Kasumi-1 (cell line): Measurements from ENCODE around the gene IRF1.
"Not testable (repeated sequence)": the region's sequence is repeated elsewhere in the genome, so short reads cannot be mapped to it uniquely, and the experiment has no call there.

ENCODE experiments used
- DNase-seq, 2 experiments: peaks; one replicate each; lab custom pipeline; 2025; lab: John Stamatoyannopoulos, UW

The IRF1 gene

DNA sequence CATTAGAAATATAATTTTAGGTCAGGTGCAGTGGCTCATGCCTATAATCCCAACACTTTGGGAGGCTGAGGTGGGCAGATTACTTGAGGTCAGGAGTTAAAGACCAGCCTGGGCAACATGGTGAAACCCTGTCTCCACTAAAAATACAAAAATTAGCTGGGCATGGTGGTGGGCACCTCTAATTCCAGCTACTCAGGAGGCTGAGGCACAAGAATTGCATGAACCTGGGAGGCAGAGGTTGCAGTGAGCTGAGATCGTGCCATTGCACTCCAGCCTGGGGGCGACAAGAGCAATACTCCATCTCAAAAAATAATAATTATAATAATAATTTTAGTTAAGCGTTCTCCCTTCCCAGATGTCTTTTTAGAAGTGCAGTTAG, 52.3 kb downstream of the IRF1 start:
- not testable (repeated sequence) for DNase-seq

DNA sequence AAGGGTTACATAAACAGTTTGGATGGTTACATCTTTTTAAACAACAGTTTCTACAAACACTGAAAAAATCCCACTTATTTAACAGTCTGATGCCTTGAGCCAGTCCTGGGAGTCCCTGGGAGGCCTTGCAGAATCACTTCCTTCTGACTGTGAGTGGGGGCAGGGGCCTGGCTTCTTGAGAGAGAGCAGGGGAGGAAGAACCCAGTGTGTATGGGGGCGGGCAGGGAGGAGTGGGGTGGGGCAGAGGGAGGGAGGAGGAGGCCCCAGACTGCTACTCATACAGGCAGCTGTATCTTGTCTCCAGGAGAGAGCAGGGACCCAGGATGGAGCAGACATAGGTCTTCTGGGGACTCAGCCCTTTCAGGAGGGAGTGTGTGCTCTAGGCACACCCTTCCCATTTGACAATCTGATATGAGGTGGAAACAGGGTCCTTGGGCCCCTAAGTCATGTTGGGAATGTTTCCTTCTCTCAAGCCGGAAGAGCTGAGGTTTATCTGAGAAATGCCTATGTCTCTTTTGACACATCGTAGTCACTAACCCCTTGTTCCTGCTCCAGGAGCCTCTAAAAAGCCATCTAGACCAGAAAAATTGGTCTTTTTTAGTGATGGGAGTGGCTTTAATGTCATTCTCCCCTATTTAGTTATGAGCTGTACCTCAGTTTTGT, 52.8 kb downstream of the IRF1 start:
- DNase-seq: peak; percentile 84 to 89

DNA sequence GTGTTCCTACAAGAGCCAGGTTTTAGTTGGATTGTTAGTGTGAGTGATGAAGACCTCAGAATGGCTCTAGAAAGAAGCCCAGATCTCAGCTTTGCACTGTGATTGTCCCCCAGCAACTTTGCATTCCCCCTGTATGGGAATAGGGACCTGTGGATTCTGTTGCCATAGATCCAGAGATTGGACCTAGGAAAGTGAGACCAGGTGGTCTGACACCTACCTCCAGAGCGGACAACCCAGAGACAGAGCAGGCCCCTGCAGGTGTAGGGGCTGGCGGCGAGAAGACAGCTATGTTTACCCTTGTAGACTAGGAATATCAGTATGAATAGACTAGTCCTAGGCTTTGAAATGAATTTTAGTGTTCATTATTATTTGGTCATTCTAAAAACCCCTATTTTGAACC, 53.6 kb downstream of the IRF1 start:
- DNase-seq: no peak

DNA sequence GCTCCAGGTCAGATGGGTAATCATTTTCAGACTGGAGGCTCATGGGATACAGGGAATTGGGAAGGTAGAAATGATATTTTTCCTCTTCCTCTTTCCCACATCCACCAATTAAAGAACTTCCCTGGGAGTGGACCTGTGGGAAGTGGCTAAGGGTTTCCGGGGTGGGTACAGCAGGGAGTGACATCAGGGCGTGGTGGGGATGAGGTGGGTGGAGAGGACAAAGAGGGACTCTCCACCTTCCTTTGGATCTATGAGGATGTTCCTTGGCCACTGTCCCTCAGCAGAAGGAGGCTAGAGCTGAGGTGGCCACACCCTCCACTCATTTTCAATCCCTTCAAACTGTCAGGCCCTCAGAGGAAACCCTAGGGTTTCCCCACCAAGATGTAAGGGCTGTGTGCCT, 54.7 kb downstream of the IRF1 start:
- DNase-seq: no peak

DNA sequence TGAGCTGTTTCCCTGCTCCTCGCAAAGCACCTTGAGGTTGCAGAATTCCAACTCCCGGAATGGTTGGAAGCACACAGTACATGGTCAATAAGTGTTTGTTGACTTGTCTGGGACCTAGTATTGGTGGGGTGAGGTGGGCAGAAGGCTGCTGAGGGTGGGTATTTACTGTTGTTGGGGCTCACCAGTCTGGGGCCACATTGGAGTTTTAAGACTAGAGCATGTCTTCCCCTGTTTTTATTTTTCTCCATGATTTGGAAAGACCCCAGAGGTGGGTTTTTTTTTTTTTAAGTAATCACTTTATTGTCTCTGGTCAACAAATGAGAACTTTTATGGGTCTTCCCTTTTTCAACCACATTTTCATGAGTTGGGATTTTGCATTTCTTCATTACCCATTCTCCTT, 55.1 kb downstream of the IRF1 start:
- DNase-seq: no peak

DNA sequence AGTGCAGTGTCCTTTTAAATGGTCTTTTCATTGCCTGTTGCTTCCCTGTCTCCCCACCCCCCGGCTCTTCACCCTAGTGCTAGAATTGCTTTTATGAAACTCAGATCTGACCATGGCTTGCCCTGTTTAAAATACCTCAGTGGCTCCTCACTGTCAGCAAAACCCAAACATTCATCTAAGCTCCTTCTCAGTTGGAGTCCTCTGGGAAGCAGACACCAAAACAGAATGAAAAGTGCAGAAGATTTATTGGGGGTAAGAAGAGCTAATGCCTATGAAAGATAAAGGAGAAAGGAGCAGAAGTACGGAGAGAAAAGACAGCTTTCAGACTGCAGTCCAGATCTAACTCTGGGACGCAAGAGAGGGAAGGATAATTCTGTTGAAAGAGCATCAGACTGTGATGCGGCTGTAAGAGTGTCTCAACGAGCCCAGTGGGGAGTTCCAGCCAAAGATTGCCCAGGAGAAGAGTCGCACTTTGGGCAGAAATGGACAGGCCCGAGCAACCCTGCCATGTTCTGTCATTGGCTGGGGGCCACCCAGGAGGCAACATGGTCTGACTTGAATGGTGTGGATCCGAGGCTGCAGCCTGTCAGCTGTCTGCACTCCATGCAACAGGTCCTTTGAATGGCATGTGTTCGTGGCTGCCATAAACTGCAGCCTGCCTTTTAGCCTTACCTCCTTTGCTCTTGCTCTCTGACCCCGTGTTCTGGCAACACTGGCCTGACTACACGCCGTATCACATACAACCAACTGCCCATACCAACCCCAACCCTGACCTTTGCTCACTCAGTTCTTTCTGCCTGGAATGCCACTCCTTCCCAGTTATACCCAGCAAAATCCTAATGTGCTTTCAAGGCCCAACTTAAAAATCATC, 55.9 kb downstream of the IRF1 start:
- DNase-seq: no peak

DNA sequence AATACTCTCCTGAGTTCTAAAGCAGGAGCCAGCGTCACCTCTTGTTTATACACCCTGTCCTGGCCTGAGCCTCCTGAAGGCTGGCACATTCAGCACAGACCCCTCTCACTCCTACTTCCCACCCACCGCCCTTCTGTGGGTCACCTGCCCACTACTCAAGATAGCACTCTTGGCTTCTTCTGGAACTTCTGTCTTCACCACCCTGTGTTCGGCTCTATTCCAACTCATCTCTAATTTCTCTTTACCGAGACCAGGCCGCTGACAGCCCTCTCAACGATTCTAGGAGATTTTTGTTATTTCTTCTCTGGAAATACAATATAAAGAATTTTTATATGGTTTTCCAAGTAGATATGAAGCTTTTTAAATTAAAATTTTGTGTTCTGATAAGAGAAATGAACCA, 57.4 kb downstream of the IRF1 start:
- DNase-seq: no peak

DNA sequence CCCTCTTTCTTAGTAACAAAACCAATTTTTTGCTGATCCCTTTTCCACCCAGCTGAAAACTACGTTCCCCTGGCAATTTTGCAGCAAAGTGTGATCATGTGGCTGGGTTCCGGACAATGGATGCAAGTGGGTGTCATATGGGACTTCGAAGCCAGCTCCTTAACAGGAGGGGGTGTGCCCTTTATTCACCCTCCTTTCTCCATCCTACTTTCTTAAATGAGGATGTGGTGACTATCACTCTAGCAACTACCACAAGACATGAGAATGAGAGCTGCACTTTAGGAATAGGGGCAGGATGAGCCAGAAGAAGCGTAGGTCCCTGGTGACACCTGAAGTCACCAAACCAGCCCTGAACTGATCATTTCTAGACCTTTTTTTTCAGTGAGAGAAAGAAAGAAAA, 58.9 kb downstream of the IRF1 start:
- no peak for DNase-seq
